ENCODE results near the gene LINGO1. TPM values are rescaled to one million over a fixed set of nuclear protein-coding genes. Genes with fewer than 3 reads are reported as not detected.

LINGO1 gene
- total and polyA plus RNA-seq, 2 donors (not counting 1 experiment from before 2014, with no cell fraction given), result not detected

DNA sequence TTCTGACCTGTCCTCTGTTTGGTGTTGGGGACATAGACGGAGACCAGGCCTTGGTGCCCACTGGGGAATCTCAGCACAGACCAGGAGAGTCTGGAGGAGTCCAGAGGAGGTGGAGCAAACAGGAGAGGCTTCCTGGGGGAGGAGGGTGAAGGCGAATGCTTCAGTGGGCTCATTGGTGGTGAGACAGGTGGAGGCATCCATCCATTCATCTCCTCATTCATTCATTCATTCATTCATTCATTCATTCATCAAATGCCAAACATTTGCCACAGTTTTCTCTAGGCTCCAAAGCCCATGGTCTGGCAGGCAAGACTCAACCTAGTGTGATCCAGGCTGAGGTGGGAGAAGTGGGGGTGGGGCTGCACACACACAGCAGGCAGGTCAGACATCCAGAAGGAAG is 7.9 kb upstream of the LINGO1 start:
- no peaks in the 10 kb centered on the region for H4K20me1 ChIP-seq (ENCODE audit: control insufficient read depth, insufficient read depth, low read length, poor library complexity, severe bottlenecking)
- POLR2A ChIA-PET, result no interaction called here
- no peak overlapping the region for H3K27ac ChIP-seq (ENCODE audit: low read length in 2 of 2)
- Mint-ChIP-seq H3K4me3 (no peak overlapping the region), H3K4me1 (peaks cover under 1% of the 10 kb centered on the region), H3K27me3 (peaks cover 43% of the 10 kb centered on the region), H3K27ac (no peak overlapping the region), H3K9me3 (ENCODE audit: insufficient read depth) (no peaks in the 10 kb centered on the region)
- no peak for DNase-seq
- peaks cover 0 to 18% (median under 1%) of the 10 kb centered on the region in 4 experiments for H3K27me3 ChIP-seq (replicated peaks in 1 of 4; ENCODE audit: control extremely low read depth in 1 of 4, control insufficient read depth in 3 of 4, insufficient read depth in 4 of 4, low read length in 3 of 4)
- intact Hi-C loops (cut with micrococcal nuclease), result no loop called here
- no peak overlapping the region for H3K9ac ChIP-seq (ENCODE audit: low read length)
- H3K79me2 ChIP-seq (ENCODE audit: control insufficient read depth, insufficient read depth, low read length), result no peaks in the 10 kb centered on the region
- H2AFZ ChIP-seq (ENCODE audit: insufficient read depth, low read depth, low read length, poor library complexity, severe bottlenecking), result no peak overlapping the region
- no peaks in the 10 kb centered on the region for H3K36me3 ChIP-seq (replicated peaks in 1 of 2; ENCODE audit: control extremely low read depth in 1 of 2, control insufficient read depth in 1 of 2, extremely low read depth in 1 of 2, insufficient read depth in 2 of 2, low read length in 1 of 2)
- no peak overlapping the region for H3K4me3 ChIP-seq (ENCODE audit: control extremely low read depth in 1 of 5, extremely low read depth in 1 of 5, insufficient read depth in 1 of 5, low read depth in 2 of 5, low read length in 4 of 5)
- ATAC-seq (ENCODE audit: low read depth), result no peak
- 33% methylated on average over 1 of the region's 2 CpGs for WGBS (ENCODE audit: insufficient coverage)
- H3K4me2 ChIP-seq (replicated peaks; ENCODE audit: low read depth, low read length, poor library complexity, severe bottlenecking), result no peak overlapping the region
- CTCF ChIA-PET, result no interaction called here
- no peaks in the 10 kb centered on the region for H3K9me3 ChIP-seq (ENCODE audit: control extremely low read depth in 1 of 3, control insufficient read depth in 2 of 3, insufficient read depth in 1 of 3, low read length in 2 of 3)
- no peaks in the 10 kb centered on the region for H3K4me1 ChIP-seq (ENCODE audit: control insufficient read depth in 2 of 2, insufficient read depth in 2 of 2, low read length in 2 of 2)
- TF ChIP-seq EZH2 (IDR thresholded peaks at IDR 0.05; ENCODE audit: borderline replicate concordance, insufficient read depth, low read depth, low read length, poor library complexity, severe bottlenecking), result no peak
- no peak for TF ChIP-seq CTCF (IDR thresholded peaks at IDR 0.05)

GRCh38 chr15:77639431-77639830 is 6.7 kb upstream of the LINGO1 start:
- Histone ChIP-seq H3K27ac (ENCODE audit: low read length in 2 of 2) (no peak overlapping the region), H2AFZ (ENCODE audit: insufficient read depth, low read depth, low read length, poor library complexity, severe bottlenecking) (no peak overlapping the region), H3K9ac (ENCODE audit: low read length) (no peak overlapping the region), H4K20me1 (ENCODE audit: control insufficient read depth, insufficient read depth, low read length, poor library complexity, severe bottlenecking) (no peaks in the 10 kb centered on the region), H3K9me3 (ENCODE audit: control extremely low read depth in 1 of 3, control insufficient read depth in 2 of 3, insufficient read depth in 1 of 3, low read length in 2 of 3) (peaks cover 0 to 2% (median 0%) of the 10 kb centered on the region in 3 donors), H3K4me2 (replicated peaks; ENCODE audit: low read depth, low read length, poor library complexity, severe bottlenecking) (no peak overlapping the region), H3K4me1 (ENCODE audit: control insufficient read depth in 2 of 2, insufficient read depth in 2 of 2, low read length in 2 of 2) (peaks cover 6 to 7% of the 10 kb centered on the region in 2 donors), H3K4me3 (ENCODE audit: control extremely low read depth in 1 of 5, extremely low read depth in 1 of 5, insufficient read depth in 1 of 5, low read depth in 2 of 5, low read length in 4 of 5) (no peak overlapping the region), H3K36me3 (replicated peaks in 1 of 2; ENCODE audit: control extremely low read depth in 1 of 2, control insufficient read depth in 1 of 2, extremely low read depth in 1 of 2, insufficient read depth in 2 of 2, low read length in 1 of 2) (no peaks in the 10 kb centered on the region), H3K27me3 (replicated peaks in 1 of 4; ENCODE audit: control extremely low read depth in 1 of 4, control insufficient read depth in 3 of 4, insufficient read depth in 4 of 4, low read length in 3 of 4) (peaks cover 0 to 27% (median 5%) of the 10 kb centered on the region in 4 experiments), H3K79me2 (ENCODE audit: control insufficient read depth, insufficient read depth, low read length) (no peaks in the 10 kb centered on the region)
- ChIA-PET CTCF (no interaction called here), POLR2A (no interaction called here)
- intact Hi-C loops (cut with micrococcal nuclease), result no loop called here
- H3K4me1 Mint-ChIP-seq, result peaks cover 2% of the 10 kb centered on the region
- H3K27ac Mint-ChIP-seq, result no peak overlapping the region
- H3K9me3 Mint-ChIP-seq (ENCODE audit: insufficient read depth), result no peaks in the 10 kb centered on the region
- WGBS (ENCODE audit: insufficient coverage), result 97% methylated on average over 9 of the region's 12 CpGs
- H3K27me3 Mint-ChIP-seq, result peaks cover 44% of the 10 kb centered on the region
- H3K4me3 Mint-ChIP-seq, result no peak overlapping the region
- DNase-seq, result no peak
- ATAC-seq (ENCODE audit: low read depth), result no peak
- TF ChIP-seq EZH2 (IDR thresholded peaks at IDR 0.05; ENCODE audit: borderline replicate concordance, insufficient read depth, low read depth, low read length, poor library complexity, severe bottlenecking), result no peak
- no peak for TF ChIP-seq CTCF (IDR thresholded peaks at IDR 0.05)

Measured in B cell (primary cell).